GM23338 (cell line): ENCODE data around the gene LPP. TPM values are rescaled to one million over a fixed set of nuclear protein-coding genes. Genes with fewer than 3 reads are reported as not detected.

ENCODE experiments used
- ATAC-seq: fragments of 200-7000 bp; cut with Tn5 transposase; 3 replicates; pipeline ENCODE4 v1.9.1; 2020
- DNase-seq: peaks from one replicate; pipeline ENCODE4 v3.0.0-alpha.2; 2015; ENCODE audit warnings: low spot score
- H2AFZ ChIP-seq: fragments of 200-600 bp; sonication (generic); 2 replicates; pipeline ENCODE4 v1.8.0; 2016; ENCODE audit warnings: antibody characterized with exemption, mild to moderate bottlenecking, moderate library complexity
- H3F3A ChIP-seq: fragments of 200-600 bp; sonication (generic); replicated peaks from 2 replicates; pipeline ENCODE4 v1.8.0; 2017; ENCODE audit warnings: antibody characterized with exemption, mixed run types, low read depth
- H3K27ac ChIP-seq: fragments of 200-600 bp; sonication (generic); 2 replicates; pipeline ENCODE4 v1.6.1; 2016; ENCODE audit warnings: low read depth
- H3K27me3 ChIP-seq: fragments of 200-600 bp; sonication (generic); 2 replicates; pipeline ENCODE4 v1.8.0; 2016; ENCODE audit warnings: mild to moderate bottlenecking, mixed run types, moderate library complexity; ENCODE audit not compliant: insufficient read depth
- H3K36me3 ChIP-seq: fragments of 200-600 bp; sonication (generic); 2 replicates; pipeline ENCODE4 v1.8.0; 2016; ENCODE audit warnings: mild to moderate bottlenecking; ENCODE audit not compliant: insufficient read depth
- H3K4me1 ChIP-seq: fragments of 200-600 bp; sonication (generic); 2 replicates; pipeline ENCODE4 v1.8.0; 2016; ENCODE audit warnings: mild to moderate bottlenecking, moderate library complexity; ENCODE audit not compliant: insufficient read depth
- H3K4me2 ChIP-seq: fragments of 200-600 bp; sonication (generic); 2 replicates; pipeline ENCODE4 v1.7.1; 2017; ENCODE audit warnings: mixed run types
- H3K4me3 ChIP-seq: fragments of 200-600 bp; sonication (generic); 2 replicates; pipeline ENCODE4 v1.6.1; 2016; ENCODE audit warnings: mixed run types
- H3K79me2 ChIP-seq: fragments of 200-600 bp; sonication (generic); replicated peaks from 2 replicates; pipeline ENCODE4 v1.8.0; 2017; ENCODE audit warnings: mild to moderate bottlenecking; ENCODE audit not compliant: insufficient read depth
- H3K9me2 ChIP-seq: fragments of 200-600 bp; sonication (generic); 2 replicates; pipeline ENCODE4 v1.8.0; 2017; ENCODE audit not compliant: insufficient read depth
- H4K20me1 ChIP-seq: fragments of 200-600 bp; sonication (generic); replicated peaks from 2 replicates; pipeline ENCODE4 v1.8.0; 2017; ENCODE audit warnings: mild to moderate bottlenecking; ENCODE audit not compliant: insufficient read depth
- H3K27ac Mint-ChIP-seq: 2 replicates; pipeline ENCODE4 v1.8.0; 2020; ENCODE audit warnings: inconsistent platforms, mild to moderate bottlenecking, moderate library complexity, mixed read lengths
- H3K27me3 Mint-ChIP-seq: 3 replicates; pipeline ENCODE4 v1.8.0; 2022; ENCODE audit warnings: low read depth, mild to moderate bottlenecking, moderate library complexity, mixed read lengths, inconsistent platforms; ENCODE audit not compliant: insufficient read depth, poor library complexity
- H3K36me3 Mint-ChIP-seq: 3 replicates; pipeline ENCODE4 v1.8.0; 2021; ENCODE audit warnings: low read depth, mild to moderate bottlenecking, inconsistent platforms, moderate library complexity, mixed read lengths
- H3K4me1 Mint-ChIP-seq: 3 replicates; pipeline ENCODE4 v1.8.0; 2020; ENCODE audit warnings: mild to moderate bottlenecking, inconsistent platforms, mixed read lengths
- H3K4me3 Mint-ChIP-seq: 3 replicates; pipeline ENCODE4 v1.8.0; 2021; ENCODE audit warnings: moderate library complexity, mild to moderate bottlenecking, inconsistent platforms, mixed read lengths
- H3K9me3 Mint-ChIP-seq: 3 replicates; pipeline ENCODE4 v1.8.0; 2020; ENCODE audit warnings: moderate library complexity, mild to moderate bottlenecking, inconsistent platforms, mixed read lengths
- CREB1 ChIP-seq: fragments of 250-450 bp; sonication (Bioruptor Pico); IDR thresholded peaks from 2 replicates; pipeline ENCODE4 v1.5.0; 2020; ENCODE audit warnings: low read depth, mild to moderate bottlenecking, moderate library complexity
- ETS1 ChIP-seq: IDR thresholded peaks from 2 replicates; pipeline ENCODE4 v1.6.1; 2016; ENCODE audit warnings: antibody characterized with exemption
- EZH2 ChIP-seq: fragments of 200-600 bp; sonication (generic); IDR thresholded peaks from one replicate; pipeline ENCODE4 v1.8.0; 2017; ENCODE audit warnings: antibody characterized with exemption, mild to moderate bottlenecking, low read depth; ENCODE audit not compliant: unreplicated experiment
- EZH2phosphoT487 ChIP-seq: fragments of 200-600 bp; sonication (generic); IDR thresholded peaks from one replicate; pipeline ENCODE4 v1.8.1; 2018; ENCODE audit warnings: antibody characterized with exemption; ENCODE audit not compliant: unreplicated experiment
- JUNB ChIP-seq: IDR thresholded peaks from one replicate; pipeline ENCODE4 v1.6.1; 2016; ENCODE audit warnings: antibody characterized with exemption; ENCODE audit not compliant: unreplicated experiment
- NANOG ChIP-seq: IDR thresholded peaks from 2 replicates; pipeline ENCODE4 v1.6.1; 2016; ENCODE audit warnings: antibody characterized with exemption, borderline replicate concordance
- POLR2AphosphoS5 ChIP-seq: IDR thresholded peaks from 2 replicates; pipeline ENCODE4 v1.6.1; 2016; ENCODE audit warnings: antibody characterized with exemption, low read depth
- REST ChIP-seq: IDR thresholded peaks from one replicate; pipeline ENCODE4 v1.6.1; 2018; ENCODE audit warnings: antibody characterized with exemption; ENCODE audit not compliant: unreplicated experiment
- STAT1 ChIP-seq: IDR thresholded peaks from one replicate; pipeline ENCODE4 v1.6.1; 2016; ENCODE audit warnings: antibody characterized with exemption; ENCODE audit not compliant: unreplicated experiment
- ZNF114 ChIP-seq: fragments of 250-450 bp; sonication (Bioruptor Pico); IDR thresholded peaks from 2 replicates; pipeline ENCODE4 v1.5.0; 2020; ENCODE audit warnings: mild to moderate bottlenecking, moderate library complexity
- ZNF331 ChIP-seq: fragments of 250-450 bp; sonication (Bioruptor Pico); IDR thresholded peaks from 2 replicates; pipeline ENCODE4 v1.5.0; 2020; ENCODE audit warnings: low read depth, mild to moderate bottlenecking, moderate library complexity
- polyA plus RNA-seq: library from polyadenylated mRNA; unstranded; fragments of >200 nt; fragmentation: Nextera tagmentation; extraction: Ambion mirVana; gene quantifications from 2 replicates; pipeline ENCODE4 v1.2.1, GENCODE V29; 2016
- total RNA-seq: library from RNA; depleted of rRNA; stranded (reverse); fragments of >200 nt; shearing (Covaris generic); gene quantifications from 2 replicates; pipeline ENCODE4 v1.2.3, GENCODE V29; 2014
- TF ChIP-seq, protein P1 (sequence below), 2 experiments: fragments of 200-600 bp in 1 of 2; sonication (generic) in 1 of 2; conservative IDR thresholded peaks; 2 replicates each; pipeline versions ENCODE4 v1.5.1 to v1.6.1; 2016 to 2017; ENCODE audit warnings: antibody characterized with exemption in 2 of 2, low read depth in 2 of 2, mild to moderate bottlenecking in 2 of 2, moderate library complexity in 1 of 2
- TF ChIP-seq, protein P2 (sequence below): fragments of 250-450 bp; sonication (Bioruptor Pico); IDR thresholded peaks from 2 replicates; pipeline ENCODE4 v1.5.0; 2020; ENCODE audit warnings: mild to moderate bottlenecking, moderate library complexity

Gene LPP
- total and polyA plus RNA-seq, 2 experiments from 2014 or later: 23.0 to 35.2 TPM

DNA sequence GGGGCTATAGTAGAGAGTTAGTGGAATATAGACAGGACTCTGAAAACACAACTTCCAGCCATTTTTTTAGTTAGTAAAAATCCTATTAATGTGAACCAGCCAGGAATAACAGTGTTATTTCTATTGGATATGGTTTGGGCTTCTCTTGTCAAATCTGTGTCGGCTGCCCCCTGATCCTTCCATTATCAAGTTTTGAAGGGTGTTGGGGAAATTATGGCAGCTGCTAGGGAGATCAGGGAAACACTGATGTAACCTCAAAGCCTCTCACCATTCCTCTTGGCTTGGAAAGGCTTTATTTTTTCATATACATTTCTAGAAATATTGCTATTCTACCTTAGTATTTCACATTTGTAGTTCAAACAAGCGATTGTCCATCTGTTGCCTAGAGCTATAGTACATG, 724.1 kb downstream of the LPP start:
- Histone ChIP-seq H3K4me3 (no peak overlapping the region), H2AFZ (no peak overlapping the region), H3K4me1 (no peaks in the 10 kb centered on the region), H3K9me2 (no peaks in the 10 kb centered on the region), H4K20me1 (no peaks in the 10 kb centered on the region), H3F3A (no peaks in the 10 kb centered on the region), H3K79me2 (no peaks in the 10 kb centered on the region), H3K27me3 (no peaks in the 10 kb centered on the region), H3K36me3 (no peaks in the 10 kb centered on the region), H3K4me2 (no peak overlapping the region), H3K27ac (no peak overlapping the region)
- no peak overlapping the region for H3K4me3 Mint-ChIP-seq
- DNase-seq (no peak), ATAC-seq (no peak)
- H3K27me3 Mint-ChIP-seq: no peaks in the 10 kb centered on the region
- TF ChIP-seq POLR2AphosphoS5: no peak
- TF ChIP-seq STAT1: no peak
- TF ChIP-seq EZH2: no peak
- no peak for TF ChIP-seq JUNB
- TF ChIP-seq EZH2phosphoT487: no peak
- TF ChIP-seq REST: no peak
- no peak for TF ChIP-seq ZNF331
- TF ChIP-seq, protein P1, sequence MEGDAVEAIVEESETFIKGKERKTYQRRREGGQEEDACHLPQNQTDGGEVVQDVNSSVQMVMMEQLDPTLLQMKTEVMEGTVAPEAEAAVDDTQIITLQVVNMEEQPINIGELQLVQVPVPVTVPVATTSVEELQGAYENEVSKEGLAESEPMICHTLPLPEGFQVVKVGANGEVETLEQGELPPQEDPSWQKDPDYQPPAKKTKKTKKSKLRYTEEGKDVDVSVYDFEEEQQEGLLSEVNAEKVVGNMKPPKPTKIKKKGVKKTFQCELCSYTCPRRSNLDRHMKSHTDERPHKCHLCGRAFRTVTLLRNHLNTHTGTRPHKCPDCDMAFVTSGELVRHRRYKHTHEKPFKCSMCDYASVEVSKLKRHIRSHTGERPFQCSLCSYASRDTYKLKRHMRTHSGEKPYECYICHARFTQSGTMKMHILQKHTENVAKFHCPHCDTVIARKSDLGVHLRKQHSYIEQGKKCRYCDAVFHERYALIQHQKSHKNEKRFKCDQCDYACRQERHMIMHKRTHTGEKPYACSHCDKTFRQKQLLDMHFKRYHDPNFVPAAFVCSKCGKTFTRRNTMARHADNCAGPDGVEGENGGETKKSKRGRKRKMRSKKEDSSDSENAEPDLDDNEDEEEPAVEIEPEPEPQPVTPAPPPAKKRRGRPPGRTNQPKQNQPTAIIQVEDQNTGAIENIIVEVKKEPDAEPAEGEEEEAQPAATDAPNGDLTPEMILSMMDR (conservative IDR thresholded peaks at IDR 0.05; ENCODE audit: low read depth in 2 of 2): no peak
- no peak for TF ChIP-seq NANOG
- no peak for TF ChIP-seq CREB1 (CRISPR knock-in tag)
- TF ChIP-seq, protein P2, sequence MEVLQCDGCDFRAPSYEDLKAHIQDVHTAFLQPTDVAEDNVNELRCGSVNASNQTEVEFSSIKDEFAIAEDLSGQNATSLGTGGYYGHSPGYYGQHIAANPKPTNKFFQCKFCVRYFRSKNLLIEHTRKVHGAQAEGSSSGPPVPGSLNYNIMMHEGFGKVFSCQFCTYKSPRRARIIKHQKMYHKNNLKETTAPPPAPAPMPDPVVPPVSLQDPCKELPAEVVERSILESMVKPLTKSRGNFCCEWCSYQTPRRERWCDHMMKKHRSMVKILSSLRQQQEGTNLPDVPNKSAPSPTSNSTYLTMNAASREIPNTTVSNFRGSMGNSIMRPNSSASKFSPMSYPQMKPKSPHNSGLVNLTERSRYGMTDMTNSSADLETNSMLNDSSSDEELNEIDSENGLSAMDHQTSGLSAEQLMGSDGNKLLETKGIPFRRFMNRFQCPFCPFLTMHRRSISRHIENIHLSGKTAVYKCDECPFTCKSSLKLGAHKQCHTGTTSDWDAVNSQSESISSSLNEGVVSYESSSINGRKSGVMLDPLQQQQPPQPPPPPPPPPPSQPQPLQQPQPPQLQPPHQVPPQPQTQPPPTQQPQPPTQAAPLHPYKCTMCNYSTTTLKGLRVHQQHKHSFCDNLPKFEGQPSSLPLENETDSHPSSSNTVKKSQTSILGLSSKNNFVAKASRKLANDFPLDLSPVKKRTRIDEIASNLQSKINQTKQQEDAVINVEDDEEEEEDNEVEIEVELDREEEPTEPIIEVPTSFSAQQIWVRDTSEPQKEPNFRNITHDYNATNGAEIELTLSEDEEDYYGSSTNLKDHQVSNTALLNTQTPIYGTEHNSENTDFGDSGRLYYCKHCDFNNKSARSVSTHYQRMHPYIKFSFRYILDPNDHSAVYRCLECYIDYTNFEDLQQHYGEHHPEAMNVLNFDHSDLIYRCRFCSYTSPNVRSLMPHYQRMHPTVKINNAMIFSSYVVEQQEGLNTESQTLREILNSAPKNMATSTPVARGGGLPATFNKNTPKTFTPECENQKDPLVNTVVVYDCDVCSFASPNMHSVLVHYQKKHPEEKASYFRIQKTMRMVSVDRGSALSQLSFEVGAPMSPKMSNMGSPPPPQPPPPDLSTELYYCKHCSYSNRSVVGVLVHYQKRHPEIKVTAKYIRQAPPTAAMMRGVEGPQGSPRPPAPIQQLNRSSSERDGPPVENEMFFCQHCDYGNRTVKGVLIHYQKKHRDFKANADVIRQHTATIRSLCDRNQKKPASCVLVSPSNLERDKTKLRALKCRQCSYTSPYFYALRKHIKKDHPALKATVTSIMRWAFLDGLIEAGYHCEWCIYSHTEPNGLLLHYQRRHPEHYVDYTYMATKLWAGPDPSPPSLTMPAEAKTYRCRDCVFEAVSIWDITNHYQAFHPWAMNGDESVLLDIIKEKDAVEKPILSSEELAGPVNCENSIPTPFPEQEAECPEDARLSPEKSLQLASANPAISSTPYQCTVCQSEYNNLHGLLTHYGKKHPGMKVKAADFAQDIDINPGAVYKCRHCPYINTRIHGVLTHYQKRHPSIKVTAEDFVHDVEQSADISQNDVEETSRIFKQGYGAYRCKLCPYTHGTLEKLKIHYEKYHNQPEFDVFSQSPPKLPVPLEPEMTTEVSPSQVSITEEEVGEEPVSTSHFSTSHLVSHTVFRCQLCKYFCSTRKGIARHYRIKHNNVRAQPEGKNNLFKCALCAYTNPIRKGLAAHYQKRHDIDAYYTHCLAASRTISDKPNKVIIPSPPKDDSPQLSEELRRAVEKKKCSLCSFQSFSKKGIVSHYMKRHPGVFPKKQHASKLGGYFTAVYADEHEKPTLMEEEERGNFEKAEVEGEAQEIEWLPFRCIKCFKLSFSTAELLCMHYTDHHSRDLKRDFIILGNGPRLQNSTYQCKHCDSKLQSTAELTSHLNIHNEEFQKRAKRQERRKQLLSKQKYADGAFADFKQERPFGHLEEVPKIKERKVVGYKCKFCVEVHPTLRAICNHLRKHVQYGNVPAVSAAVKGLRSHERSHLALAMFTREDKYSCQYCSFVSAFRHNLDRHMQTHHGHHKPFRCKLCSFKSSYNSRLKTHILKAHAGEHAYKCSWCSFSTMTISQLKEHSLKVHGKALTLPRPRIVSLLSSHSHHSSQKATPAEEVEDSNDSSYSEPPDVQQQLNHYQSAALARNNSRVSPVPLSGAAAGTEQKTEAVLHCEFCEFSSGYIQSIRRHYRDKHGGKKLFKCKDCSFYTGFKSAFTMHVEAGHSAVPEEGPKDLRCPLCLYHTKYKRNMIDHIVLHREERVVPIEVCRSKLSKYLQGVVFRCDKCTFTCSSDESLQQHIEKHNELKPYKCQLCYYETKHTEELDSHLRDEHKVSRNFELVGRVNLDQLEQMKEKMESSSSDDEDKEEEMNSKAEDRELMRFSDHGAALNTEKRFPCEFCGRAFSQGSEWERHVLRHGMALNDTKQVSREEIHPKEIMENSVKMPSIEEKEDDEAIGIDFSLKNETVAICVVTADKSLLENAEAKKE (CRISPR knock-in tag): no peak
- no peak for TF ChIP-seq ETS1
- no peak for TF ChIP-seq ZNF114 (CRISPR knock-in tag)
- no peaks in the 10 kb centered on the region for H3K4me1 Mint-ChIP-seq
- H3K27ac Mint-ChIP-seq: no peak overlapping the region
- no peaks in the 10 kb centered on the region; the same call in 1 of the 3 replicates for H3K36me3 Mint-ChIP-seq
- no peaks in the 10 kb centered on the region for H3K9me3 Mint-ChIP-seq
